ENCODE results near the gene PLXDC2. TPM values are rescaled to one million over a fixed set of nuclear protein-coding genes. Genes with fewer than 3 reads are reported as not detected.

PLXDC2 gene
- total and polyA plus RNA-seq, 2 experiments from 2014 or later = 39.9 to 52.2 TPM

- Histone ChIP-seq H4K20me1 (ENCODE audit: insufficient read depth, poor library complexity, severe bottlenecking) (no peaks in the 10 kb centered on the region), H3K4me1 (ENCODE audit: insufficient read depth) (no peaks in the 10 kb centered on the region), H3K27me3 (no peaks in the 10 kb centered on the region), H3K4me3 (no peak overlapping the region), H3K9me2 (replicated peaks; ENCODE audit: insufficient read depth) (no peaks in the 10 kb centered on the region), H3K4me2 (no peak overlapping the region), H3K27ac (no peak overlapping the region), H3K9me3 (ENCODE audit: low read depth) (no peaks in the 10 kb centered on the region), H3K36me3 (replicated peaks; ENCODE audit: insufficient read depth, low read depth) (no peaks in the 10 kb centered on the region), H2AFZ (no peak overlapping the region), H3K79me2 (peaks cover 4% of the 10 kb centered on the region)
- no peak for TF ChIP-seq CTCF (IDR thresholded peaks at IDR 0.05; ENCODE audit: poor library complexity)
- TF ChIP-seq EZH2 (IDR thresholded peaks at IDR 0.05; ENCODE audit: borderline replicate concordance) = no peak
- no peak for TF ChIP-seq EZH2phosphoT487 (IDR thresholded peaks at IDR 0.05; ENCODE audit: low read depth, severe bottlenecking, unreplicated experiment)
- WGBS (ENCODE audit: low lambda C conversion rate, missing lambda C conversion rate) = 91% methylated on average over 2 of the region's 2 CpGs
- DNase-seq (ENCODE audit: low spot score) = no peak
Measured at GRCh38 chr10:19954601-19955000, 138.4 kb downstream of the PLXDC2 start.

GRCh38 chr10:19956516-19957032, 140.3 kb downstream of the PLXDC2 start:
- H3K9me3 ChIP-seq (ENCODE audit: low read depth) = no peaks in the 10 kb centered on the region
- H3K4me2 ChIP-seq = peak overlapping the region; percentile 13
- TF ChIP-seq EZH2 (IDR thresholded peaks at IDR 0.05; ENCODE audit: borderline replicate concordance) = no peak
- H3K79me2 ChIP-seq = peaks cover 4% of the 10 kb centered on the region
- H3K36me3 ChIP-seq (replicated peaks; ENCODE audit: insufficient read depth, low read depth) = no peaks in the 10 kb centered on the region
- H3K4me1 ChIP-seq (ENCODE audit: insufficient read depth) = no peaks in the 10 kb centered on the region
- no peak for DNase-seq (ENCODE audit: low spot score)
- 79% methylated on average over 2 of the region's 2 CpGs for WGBS (ENCODE audit: low lambda C conversion rate, missing lambda C conversion rate)
- H4K20me1 ChIP-seq (ENCODE audit: insufficient read depth, poor library complexity, severe bottlenecking) = no peaks in the 10 kb centered on the region
- H2AFZ ChIP-seq = no peak overlapping the region
- no peak overlapping the region for H3K4me3 ChIP-seq
- H3K27ac ChIP-seq = no peak overlapping the region
- H3K27me3 ChIP-seq = no peaks in the 10 kb centered on the region
- no peaks in the 10 kb centered on the region for H3K9me2 ChIP-seq (replicated peaks; ENCODE audit: insufficient read depth)

- H3K36me3 ChIP-seq (replicated peaks; ENCODE audit: insufficient read depth, low read depth) = no peaks in the 10 kb centered on the region
- H3K9me3 ChIP-seq (ENCODE audit: low read depth) = no peaks in the 10 kb centered on the region
- DNase-seq (ENCODE audit: low spot score) = no peak
- TF ChIP-seq EZH2 (IDR thresholded peaks at IDR 0.05; ENCODE audit: borderline replicate concordance) = no peak
- TF ChIP-seq CTCF (IDR thresholded peaks at IDR 0.05; ENCODE audit: poor library complexity) = no peak
- TF ChIP-seq EZH2phosphoT487 (IDR thresholded peaks at IDR 0.05; ENCODE audit: low read depth, severe bottlenecking, unreplicated experiment) = no peak
- no peaks in the 10 kb centered on the region for H3K4me1 ChIP-seq (ENCODE audit: insufficient read depth)
- no peaks in the 10 kb centered on the region for H4K20me1 ChIP-seq (ENCODE audit: insufficient read depth, poor library complexity, severe bottlenecking)
- peaks cover 4% of the 10 kb centered on the region for H3K79me2 ChIP-seq
- H2AFZ ChIP-seq = no peak overlapping the region
- no peak overlapping the region for H3K27ac ChIP-seq
- H3K9me2 ChIP-seq (replicated peaks; ENCODE audit: insufficient read depth) = no peaks in the 10 kb centered on the region
- H3K4me2 ChIP-seq = no peak overlapping the region
- H3K27me3 ChIP-seq = no peaks in the 10 kb centered on the region
- no peak overlapping the region for H3K4me3 ChIP-seq
Measured at GRCh38 chr10:19958787-19959186, 142.6 kb downstream of the PLXDC2 start.

DNA sequence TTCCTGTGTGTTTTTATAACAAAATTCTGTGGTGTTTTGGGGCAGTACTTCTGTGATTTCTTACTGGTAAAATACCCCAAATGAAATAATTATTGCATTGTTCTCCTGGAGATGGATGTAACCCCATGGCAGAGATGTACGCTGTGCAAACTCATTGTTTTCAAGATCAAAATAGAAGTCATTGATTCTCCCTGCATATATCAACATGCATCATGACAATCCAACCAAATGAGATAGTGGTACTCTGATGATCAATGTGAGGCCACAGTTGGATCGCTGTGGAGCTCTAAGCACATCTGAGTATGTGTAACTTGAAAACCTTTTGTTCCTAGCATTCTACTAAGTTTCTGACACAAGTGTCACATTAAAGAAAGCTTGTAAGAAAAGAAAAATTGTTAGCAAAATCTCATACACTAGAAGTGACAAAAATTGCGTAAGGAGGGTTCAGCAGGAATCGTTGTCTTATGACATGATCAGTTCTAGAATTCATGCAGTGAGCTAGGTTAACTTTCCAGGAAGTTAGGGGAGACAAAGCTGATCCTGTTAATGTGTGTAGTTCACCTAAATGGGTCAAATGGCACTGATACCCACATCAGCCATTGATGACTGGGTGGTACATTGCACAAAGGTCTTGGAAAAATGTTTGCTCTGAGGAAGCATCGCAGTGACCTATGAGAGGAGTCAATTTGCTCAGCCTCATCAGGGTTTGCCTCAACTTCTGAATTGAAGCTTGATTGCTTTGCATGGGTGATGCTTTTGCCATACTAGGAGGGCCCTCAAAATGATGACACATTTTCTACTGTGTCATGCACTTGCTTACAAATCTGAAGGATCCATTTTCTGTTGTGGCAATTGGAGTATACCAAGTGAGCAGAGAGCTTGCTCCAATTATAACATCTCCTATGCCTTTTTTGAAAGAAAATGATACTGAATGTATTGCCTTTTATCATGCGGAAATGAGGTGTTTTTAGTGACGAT, 145.1 kb downstream of the PLXDC2 start:
- H3K9me3 ChIP-seq (ENCODE audit: low read depth) = no peaks in the 10 kb centered on the region
- TF ChIP-seq CTCF (IDR thresholded peaks at IDR 0.05; ENCODE audit: poor library complexity) (no peak), EZH2phosphoT487 (IDR thresholded peaks at IDR 0.05; ENCODE audit: low read depth, severe bottlenecking, unreplicated experiment) (no peak)
- no peaks in the 10 kb centered on the region for H3K27me3 ChIP-seq
- no peak overlapping the region for H3K27ac ChIP-seq
- H3K4me1 ChIP-seq (ENCODE audit: insufficient read depth) = no peaks in the 10 kb centered on the region
- H3K36me3 ChIP-seq (replicated peaks; ENCODE audit: insufficient read depth, low read depth) = no peaks in the 10 kb centered on the region
- no peak overlapping the region for H3K4me3 ChIP-seq
- WGBS (ENCODE audit: low lambda C conversion rate, missing lambda C conversion rate) = 98% methylated on average over 7 of the region's 7 CpGs
- H3K79me2 ChIP-seq = peaks cover 4% of the 10 kb centered on the region
- no peak overlapping the region for H3K4me2 ChIP-seq
- DNase-seq (ENCODE audit: low spot score) = no peak
- H2AFZ ChIP-seq = no peak overlapping the region
- no peaks in the 10 kb centered on the region for H4K20me1 ChIP-seq (ENCODE audit: insufficient read depth, poor library complexity, severe bottlenecking)
- H3K9me2 ChIP-seq (replicated peaks; ENCODE audit: insufficient read depth) = no peaks in the 10 kb centered on the region

All from hepatocyte (in vitro differentiated cells).